GM12891 (cell line): ENCODE results near the gene EPHB4.

ENCODE experiments used
- PAX5 ChIP-seq: IDR thresholded peaks from 2 replicates; pipeline ENCODE4 v1.6.1; 2011; ENCODE audit warnings: low read length, moderate library complexity, mild to moderate bottlenecking; ENCODE audit not compliant: insufficient read depth, severe bottlenecking
- POLR2A ChIP-seq: IDR thresholded peaks from 2 replicates; pipeline ENCODE4 v1.6.1; 2011; ENCODE audit warnings: low read depth, low read length, control low read depth
- POLR2AphosphoS5 ChIP-seq: IDR thresholded peaks from 2 replicates; pipeline ENCODE4 v1.6.1; 2011; ENCODE audit warnings: low read depth, low read length, control low read depth
- SPI1 ChIP-seq: IDR thresholded peaks from 2 replicates; pipeline ENCODE4 v1.6.1; 2011; ENCODE audit warnings: low read depth, low read length, control low read depth
- TAF1 ChIP-seq: IDR thresholded peaks from 2 replicates; pipeline ENCODE4 v1.6.1; 2011; ENCODE audit warnings: low read depth, low read length, control low read depth

DNA sequence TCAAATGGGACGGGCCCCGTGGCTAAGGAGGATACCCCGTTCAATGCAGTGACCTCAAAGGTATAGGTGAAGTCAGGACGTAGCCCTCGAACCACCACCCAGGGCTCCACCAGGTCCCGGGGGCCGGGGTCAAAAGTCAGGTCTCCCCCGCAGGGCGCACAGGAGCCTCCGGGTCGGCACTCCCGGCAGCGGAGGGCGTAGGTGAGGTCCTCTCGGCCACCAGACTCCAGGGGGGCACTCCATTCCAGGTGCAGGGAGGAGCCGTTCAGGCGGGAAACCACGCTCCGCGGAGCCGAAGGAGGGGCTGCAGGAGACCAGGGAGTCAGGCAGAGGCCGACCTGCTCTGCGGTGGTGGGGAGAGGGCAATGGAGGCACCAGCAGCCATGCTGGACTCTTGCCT, 7.7 kb downstream of the EPHB4 start:
- TF ChIP-seq POLR2A (no peak), POLR2AphosphoS5 (no peak), SPI1 (no peak), TAF1 (no peak), PAX5 (no peak)
